Keratinocyte (primary cell): ENCODE results near the gene GFI1B. TPM values are rescaled to one million over a fixed set of nuclear protein-coding genes. Genes with fewer than 3 reads are reported as not detected.
"Not testable (repeated sequence)": the region's sequence is repeated elsewhere in the genome, so short reads cannot be mapped to it uniquely, and the experiment has no call there.

ENCODE experiments used
- DNase-seq: peaks from one replicate; pipeline ENCODE4 v3.0.0-alpha.2; 2011; ENCODE audit warnings: low read depth, missing footprints, low spot score
- FAIRE-seq: peaks from 2 replicates; lab custom pipeline; 2011; peaks lifted over from hg19 to GRCh38; lab: Jason Lieb, UNC
- H2AFZ ChIP-seq: 2 replicates; pipeline ENCODE4 v1.6.0; 2012; ENCODE audit warnings: low read length, control low read depth, inconsistent platforms; ENCODE audit not compliant: control insufficient read depth
- H3K27ac ChIP-seq: 2 replicates; pipeline ENCODE4 v1.5.1; 2011; ENCODE audit warnings: low read length; ENCODE audit not compliant: control insufficient read depth, insufficient read depth
- H3K27me3 ChIP-seq: 3 replicates; pipeline ENCODE4 v1.6.0; 2011; ENCODE audit warnings: low read length; ENCODE audit not compliant: control insufficient read depth, insufficient read depth; ENCODE audit errors: extremely low read depth
- H3K36me3 ChIP-seq, 2 experiments: 2 replicates in 1 of 2; 3 replicates in 1 of 2; pipeline ENCODE4 v1.5.1; 2011; ENCODE audit warnings: low read length in 2 of 2, mild to moderate bottlenecking in 1 of 2; ENCODE audit not compliant: control insufficient read depth in 2 of 2, insufficient read depth in 2 of 2; ENCODE audit errors: extremely low read depth in 1 of 2
- H3K4me1 ChIP-seq: 3 replicates; pipeline ENCODE4 v1.5.1; 2011; ENCODE audit warnings: low read length; ENCODE audit not compliant: control insufficient read depth, insufficient read depth; ENCODE audit errors: extremely low read depth
- H3K4me2 ChIP-seq: 3 replicates; pipeline ENCODE4 v1.6.0; 2011; ENCODE audit warnings: low read depth, low read length; ENCODE audit not compliant: control insufficient read depth, insufficient read depth; ENCODE audit errors: extremely low read depth
- H3K4me3 ChIP-seq, 3 experiments: fragments of 200-600 bp in 1 of 3; sonication (generic) in 1 of 3; 2 replicates in 2 of 3; 3 replicates in 1 of 3; pipeline ENCODE4 v1.5.1; 2011 to 2016; ENCODE audit warnings: low read length in 3 of 3, mild to moderate bottlenecking in 3 of 3, control low read depth in 2 of 3, inconsistent platforms in 1 of 3, low read depth in 1 of 3, mixed read lengths in 1 of 3, mixed run types in 1 of 3, moderate library complexity in 1 of 3; ENCODE audit not compliant: control insufficient read depth in 2 of 3, insufficient read depth in 2 of 3; ENCODE audit errors: extremely low read depth in 1 of 3
- H3K79me2 ChIP-seq: 2 replicates; pipeline ENCODE4 v1.6.0; 2012; ENCODE audit warnings: low read length; ENCODE audit not compliant: control insufficient read depth, insufficient read depth
- H3K9ac ChIP-seq: 3 replicates; pipeline ENCODE4 v1.6.0; 2011; ENCODE audit warnings: low read length; ENCODE audit not compliant: control insufficient read depth, insufficient read depth; ENCODE audit errors: extremely low read depth
- H3K9me1 ChIP-seq: 3 replicates; pipeline ENCODE4 v1.6.0; 2011; ENCODE audit warnings: low read length; ENCODE audit not compliant: control insufficient read depth, insufficient read depth; ENCODE audit errors: extremely low read depth
- H3K9me3 ChIP-seq: 2 replicates; pipeline ENCODE4 v1.5.1; 2012; ENCODE audit warnings: low read depth, low read length; ENCODE audit not compliant: control insufficient read depth
- H4K20me1 ChIP-seq: 3 replicates; pipeline ENCODE4 v1.6.0; 2011; ENCODE audit warnings: low read length; ENCODE audit not compliant: control insufficient read depth, insufficient read depth; ENCODE audit errors: extremely low read depth
- CTCF ChIP-seq, 3 experiments: IDR thresholded peaks in 1 of 3; conservative IDR thresholded peaks in 1 of 3; optimal IDR thresholded peaks in 1 of 3; 2 replicates in 2 of 3; 3 replicates in 1 of 3; pipeline versions ENCODE3 to v1.5.1; 2011; ENCODE audit warnings: low read length in 3 of 3, mild to moderate bottlenecking in 3 of 3, moderate library complexity in 2 of 3, control low read depth in 1 of 3, inconsistent platforms in 1 of 3; ENCODE audit not compliant: insufficient read depth in 2 of 3; ENCODE audit errors: extremely low read depth in 1 of 3
- EZH2 ChIP-seq: IDR thresholded peaks from one replicate; pipeline ENCODE4 v1.6.1; 2012; ENCODE audit warnings: inconsistent platforms, mild to moderate bottlenecking, low read length, moderate library complexity
- dilution Hi-C: fragments of 300-500 bp; cut with MboI; formaldehyde crosslinking; loops from one replicate; pipeline ENCODE4 v1.7.0; 2020; ENCODE audit warnings: low sequenced_read_pairs; ENCODE audit not compliant: extremely low pct_ligation_motif_present
- polyA plus RNA-seq, 5 experiments: library from polyadenylated mRNA; depleted of rRNA in 3 of 5; stranded (reverse) in 3 of 5; stranded (forward) in 1 of 5; unstranded in 1 of 5; fragments of >200 nt; gene quantifications; 1 replicate in 1 of 5; 2 replicates in 3 of 5; 3 replicates in 1 of 5; pipeline versions ENCODE4 v1.2.1 to v1.2.3, GENCODE V29; 2011 to 2012; ENCODE audit warnings: missing spikeins in 2 of 5, low read depth in 1 of 5, low replicate concordance in 1 of 5
- small RNA-seq, 3 experiments: library from RNA; depleted of rRNA; stranded (forward); fragments of <200 nt; gene quantifications; one replicate each; pipeline ENCODE3, GENCODE V24; 2012; ENCODE audit warnings: low read depth in 3 of 3, low replicate concordance in 1 of 3; ENCODE audit not compliant: insufficient read length in 3 of 3

Gene GFI1B
- polyA plus RNA-seq, 1 donor (not counting 4 experiments of a cell fraction or from before 2014, with no cell fraction given) = not detected

DNA sequence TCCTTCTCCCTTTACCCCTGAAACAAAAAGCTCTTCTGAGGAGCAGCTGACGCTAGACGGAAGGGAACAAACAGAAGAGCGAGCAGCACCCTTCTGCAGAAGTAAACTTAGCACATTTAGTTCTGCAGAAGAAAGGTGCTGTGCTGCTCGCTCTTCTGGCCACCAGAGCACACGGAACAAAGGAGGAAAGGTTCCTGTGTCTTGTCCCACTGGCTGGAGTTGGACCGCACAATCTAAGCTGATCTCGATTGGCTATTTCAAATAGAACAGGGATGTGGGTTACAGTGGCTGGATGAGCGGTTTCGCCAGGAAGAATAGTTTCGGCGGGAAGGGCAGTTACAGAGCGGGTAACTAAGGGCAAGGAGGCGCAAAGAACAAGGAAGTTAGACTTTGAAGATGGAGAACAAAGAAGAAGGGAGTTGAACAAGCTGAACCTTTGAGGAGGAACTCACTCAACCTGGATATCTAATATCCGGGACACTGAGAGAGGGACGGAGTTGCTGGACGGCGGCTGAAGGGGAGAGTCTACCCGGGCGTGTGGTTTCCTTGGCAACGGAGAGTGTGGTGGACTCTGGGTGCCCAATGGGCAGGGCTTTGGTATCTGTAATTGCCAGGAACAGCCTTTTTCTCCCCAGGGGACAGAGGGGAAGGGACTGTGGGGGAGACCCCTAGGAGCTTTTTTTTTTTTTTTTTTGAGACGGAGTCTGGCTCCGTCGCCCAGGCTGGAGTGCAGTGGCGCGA is 59.5 kb downstream of the GFI1B start:
- H4K20me1 ChIP-seq = peaks cover 10% of the 10 kb centered on the region
- peaks cover 67% of the 10 kb centered on the region for H3K79me2 ChIP-seq
- H3K4me1 ChIP-seq = no peaks in the 10 kb centered on the region
- H3K36me3 ChIP-seq = peaks cover 9 to 11% of the 10 kb centered on the region in 2 experiments
- TF ChIP-seq EZH2 (no peak), CTCF (optimal IDR thresholded peaks at IDR 0.05 in 1 of 3, IDR thresholded peaks at IDR 0.05 in 1 of 3, conservative IDR thresholded peaks at IDR 0.05 in 1 of 3; ENCODE audit: extremely low read depth in 1 of 3, insufficient read depth in 2 of 3, low read length in 3 of 3) (no peak)
- H3K4me2 ChIP-seq = no peak overlapping the region
- H3K9me3 ChIP-seq = no peaks in the 10 kb centered on the region
- no peak overlapping the region for H3K9ac ChIP-seq
- DNase-seq (no peak), FAIRE-seq (no peak)
- H3K27ac ChIP-seq = no peak overlapping the region
- no peak overlapping the region for H2AFZ ChIP-seq
- H3K4me3 ChIP-seq = no peak overlapping the region
- no peaks in the 10 kb centered on the region for H3K9me1 ChIP-seq
- dilution Hi-C loops = no loop called here
- H3K27me3 ChIP-seq = no peaks in the 10 kb centered on the region

DNA sequence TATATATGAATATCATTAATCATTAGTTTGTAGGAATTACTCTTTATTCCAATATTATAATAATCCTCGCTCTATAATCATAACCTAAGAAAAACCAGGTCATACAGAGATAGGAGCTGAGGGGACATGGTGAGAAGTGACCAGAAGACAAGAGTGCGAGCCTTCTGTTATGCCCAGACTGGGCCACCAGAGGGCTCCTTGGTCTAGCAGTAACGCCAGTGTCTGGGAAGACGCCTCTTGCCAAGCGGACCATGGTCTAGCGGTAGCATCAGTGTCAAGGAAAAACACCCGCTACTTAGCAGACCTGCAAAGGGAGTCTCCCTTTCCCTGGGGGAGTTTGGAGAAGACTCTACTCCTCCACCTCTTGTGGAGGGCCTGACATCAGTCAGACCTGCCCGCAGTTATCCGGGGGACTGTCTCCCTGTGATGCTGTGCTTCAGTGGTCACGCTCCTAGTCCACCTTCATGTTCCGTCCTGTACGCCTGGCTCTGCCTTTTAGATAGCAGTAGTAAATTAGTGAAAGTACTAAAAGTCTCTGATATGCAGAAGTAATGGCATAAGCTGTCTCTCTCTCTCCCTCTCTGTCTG is 62.5 kb downstream of the GFI1B start:
- H3K9ac ChIP-seq, H3K4me3 ChIP-seq, H2AFZ ChIP-seq, H3K9me1 ChIP-seq, H3K27me3 ChIP-seq, H3K27ac ChIP-seq, FAIRE-seq, H3K9me3 ChIP-seq, H3K4me2 ChIP-seq, dilution Hi-C loops, DNase-seq, H3K4me1 ChIP-seq: not testable (repeated sequence)
- Histone ChIP-seq H4K20me1 (peaks cover 13% of the 10 kb centered on the region), H3K79me2 (peaks cover 36% of the 10 kb centered on the region), H3K36me3 (peaks cover 28 to 29% of the 10 kb centered on the region in 2 experiments)
- peak in 2 of 3 experiments; percentile 46 to 65 for TF ChIP-seq CTCF (optimal IDR thresholded peaks at IDR 0.05 in 1 of 3, IDR thresholded peaks at IDR 0.05 in 1 of 3, conservative IDR thresholded peaks at IDR 0.05 in 1 of 3; ENCODE audit: extremely low read depth in 1 of 3, insufficient read depth in 2 of 3, low read length in 3 of 3)

Small RNAs within 50 kb of the gene (small RNA-seq; reads per million reads assigned to genes)
- 0 reads per million in 3 experiments for gene AL593851.1
- 0 reads per million in 3 experiments for gene MIR548AW
- 0 to 0.25 (median 0) reads per million in 3 experiments for gene RNU7-21P

Other genes starting within 250 kb of the GFI1B start
- gene AK8, start 100.4 kb upstream of the GFI1B start, polyA plus RNA-seq = 0.24 to 0.41 TPM (median 0.32 TPM) in 3 replicates
- 2.9 to 4.7 TPM (median 3.6 TPM) in 3 replicates for gene SPACA9, start 99.8 kb upstream of the GFI1B start, polyA plus RNA-seq
- gene TSC1, start 34.1 kb upstream of the GFI1B start, polyA plus RNA-seq = 26.1 to 28.6 TPM (median 27.7 TPM) in 3 replicates
- 36.2 to 40.8 TPM (median 37.2 TPM) in 3 replicates for gene GTF3C5, start 52.3 kb downstream of the GFI1B start, polyA plus RNA-seq
- 0.12 to 0.22 TPM (median 0.16 TPM) in 3 replicates for gene CEL, start 83.3 kb downstream of the GFI1B start, polyA plus RNA-seq
- 22.6 to 38.0 TPM (median 27.2 TPM) in 3 replicates for gene RALGDS, start 142.5 kb downstream of the GFI1B start, polyA plus RNA-seq
- gene GBGT1, start 185.2 kb downstream of the GFI1B start, polyA plus RNA-seq = 0.42 to 0.74 TPM (median 0.54 TPM) in 3 replicates
- gene OBP2B, start 230.6 kb downstream of the GFI1B start, polyA plus RNA-seq = not detected in 3 replicates